ENCODE data around the gene ADH4.
A peak's percentile ranks its signal among the peaks of the same experiment; 100 is the strongest.
"Not testable (repeated sequence)": the region's sequence is repeated elsewhere in the genome, so short reads cannot be mapped to it uniquely, and the experiment has no call there.

The ADH4 gene

GRCh38 chr4:99090481-99091215 is 53.4 kb downstream of the ADH4 start:
- no peak for DNase-seq (ENCODE audit: low spot score)
- Histone ChIP-seq H3K4me3 (no peak overlapping the region), H3K27ac (peak overlapping the region in 1 of 2 donors; percentile 9)
- TF ChIP-seq, protein P1, sequence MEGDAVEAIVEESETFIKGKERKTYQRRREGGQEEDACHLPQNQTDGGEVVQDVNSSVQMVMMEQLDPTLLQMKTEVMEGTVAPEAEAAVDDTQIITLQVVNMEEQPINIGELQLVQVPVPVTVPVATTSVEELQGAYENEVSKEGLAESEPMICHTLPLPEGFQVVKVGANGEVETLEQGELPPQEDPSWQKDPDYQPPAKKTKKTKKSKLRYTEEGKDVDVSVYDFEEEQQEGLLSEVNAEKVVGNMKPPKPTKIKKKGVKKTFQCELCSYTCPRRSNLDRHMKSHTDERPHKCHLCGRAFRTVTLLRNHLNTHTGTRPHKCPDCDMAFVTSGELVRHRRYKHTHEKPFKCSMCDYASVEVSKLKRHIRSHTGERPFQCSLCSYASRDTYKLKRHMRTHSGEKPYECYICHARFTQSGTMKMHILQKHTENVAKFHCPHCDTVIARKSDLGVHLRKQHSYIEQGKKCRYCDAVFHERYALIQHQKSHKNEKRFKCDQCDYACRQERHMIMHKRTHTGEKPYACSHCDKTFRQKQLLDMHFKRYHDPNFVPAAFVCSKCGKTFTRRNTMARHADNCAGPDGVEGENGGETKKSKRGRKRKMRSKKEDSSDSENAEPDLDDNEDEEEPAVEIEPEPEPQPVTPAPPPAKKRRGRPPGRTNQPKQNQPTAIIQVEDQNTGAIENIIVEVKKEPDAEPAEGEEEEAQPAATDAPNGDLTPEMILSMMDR (IDR thresholded peaks at IDR 0.05) = no peak

GRCh38 chr4:99088481-99089365 is 55.4 kb downstream of the ADH4 start, which contains the start of gene ADH5:
Gene ADH5 (minus strand): TSS chr4:99088788. CDS start chr4:99088700, 88 bp downstream.
- Histone ChIP-seq H3K4me3 (peak within 1 kb of the TSS; percentile 88), H3K27ac (peak within 1 kb of the TSS; percentile 87 to 96)
- peak; percentile 93 for DNase-seq (ENCODE audit: low spot score)
- TF ChIP-seq, protein P1 (IDR thresholded peaks at IDR 0.05) = no peak

- Histone ChIP-seq H3K27ac (peak overlapping the region; percentile 87 to 96), H3K4me3 (peak overlapping the region; percentile 88)
Observed at GRCh38 chr4:99088023-99088449, 56.1 kb downstream of the ADH4 start.

DNA sequence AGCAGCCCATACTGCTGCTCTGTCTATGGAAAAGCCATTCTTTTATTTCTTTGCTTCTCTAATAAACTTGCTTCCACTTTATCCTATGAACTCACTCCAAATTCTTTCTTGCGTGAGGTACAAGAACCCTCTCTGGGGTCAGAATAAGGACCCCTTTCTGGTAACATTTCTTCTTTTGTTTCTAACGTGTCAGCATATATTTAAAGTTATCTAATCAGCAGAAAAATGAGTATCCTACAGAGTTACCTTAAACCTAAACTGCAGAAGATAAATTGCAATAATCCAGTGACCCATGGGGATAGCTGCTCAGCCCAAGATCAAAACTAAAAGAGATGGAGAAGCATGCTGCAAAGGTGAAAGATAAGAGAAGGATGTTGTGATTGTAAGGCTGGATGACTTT is 59.5 kb downstream of the ADH4 start:
- Histone ChIP-seq H3K4me3 (no peak overlapping the region), H3K27ac (no peak overlapping the region)
- no peak for DNase-seq (ENCODE audit: low spot score)
- TF ChIP-seq, protein P1 (IDR thresholded peaks at IDR 0.05) = no peak

More at GRCh38 chr4:99088023-99088449, 56.1 kb downstream of the ADH4 start:
- peak; percentile 83 for DNase-seq (ENCODE audit: low spot score)
- TF ChIP-seq, protein P1 (IDR thresholded peaks at IDR 0.05) = no peak

DNA sequence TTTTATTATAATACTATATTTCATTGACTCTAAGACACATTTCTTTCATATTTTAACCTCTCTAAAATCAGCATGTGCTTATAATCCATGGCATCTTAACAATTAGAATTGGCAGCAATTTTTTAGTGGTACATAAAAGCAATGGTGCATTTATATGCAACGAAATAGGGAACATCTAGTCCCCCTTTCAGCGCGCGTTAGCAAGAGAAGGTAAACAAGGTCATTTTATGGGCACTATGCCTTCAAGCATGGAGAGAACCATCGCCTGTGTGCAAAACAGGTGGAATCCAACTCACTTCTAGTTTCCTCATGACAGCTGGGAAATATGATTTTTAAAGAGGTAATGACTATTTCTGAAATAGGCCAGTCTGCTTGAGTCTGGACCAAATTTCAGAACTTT is 61.9 kb downstream of the ADH4 start:
- no peak overlapping the region for H3K27ac ChIP-seq
- H3K4me3 ChIP-seq = no peak overlapping the region
- TF ChIP-seq, protein P1 (IDR thresholded peaks at IDR 0.05) = no peak
- no peak for DNase-seq (ENCODE audit: low spot score)

DNA sequence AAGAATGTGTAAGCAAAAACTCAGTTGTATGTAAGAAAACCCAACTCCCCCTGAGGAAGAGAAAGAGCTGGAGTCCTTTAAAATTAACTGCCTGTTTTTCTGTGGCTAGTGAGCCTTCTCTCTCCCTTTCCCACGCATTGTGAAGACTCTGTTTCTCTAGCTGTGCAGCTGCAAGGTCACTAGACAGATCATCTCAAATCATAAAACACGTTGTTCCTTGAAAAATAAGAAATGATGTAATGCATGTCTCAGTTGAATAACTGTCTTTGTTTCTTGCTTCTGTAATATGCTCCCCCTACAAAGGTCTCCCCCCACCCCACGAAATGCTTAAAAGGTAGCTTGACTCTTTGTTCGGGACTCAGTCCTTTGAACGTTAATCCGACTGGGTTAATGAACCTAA is 63.2 kb downstream of the ADH4 start:
- not testable (repeated sequence) for DNase-seq (ENCODE audit: low spot score); H3K27ac ChIP-seq; H3K4me3 ChIP-seq

DNA sequence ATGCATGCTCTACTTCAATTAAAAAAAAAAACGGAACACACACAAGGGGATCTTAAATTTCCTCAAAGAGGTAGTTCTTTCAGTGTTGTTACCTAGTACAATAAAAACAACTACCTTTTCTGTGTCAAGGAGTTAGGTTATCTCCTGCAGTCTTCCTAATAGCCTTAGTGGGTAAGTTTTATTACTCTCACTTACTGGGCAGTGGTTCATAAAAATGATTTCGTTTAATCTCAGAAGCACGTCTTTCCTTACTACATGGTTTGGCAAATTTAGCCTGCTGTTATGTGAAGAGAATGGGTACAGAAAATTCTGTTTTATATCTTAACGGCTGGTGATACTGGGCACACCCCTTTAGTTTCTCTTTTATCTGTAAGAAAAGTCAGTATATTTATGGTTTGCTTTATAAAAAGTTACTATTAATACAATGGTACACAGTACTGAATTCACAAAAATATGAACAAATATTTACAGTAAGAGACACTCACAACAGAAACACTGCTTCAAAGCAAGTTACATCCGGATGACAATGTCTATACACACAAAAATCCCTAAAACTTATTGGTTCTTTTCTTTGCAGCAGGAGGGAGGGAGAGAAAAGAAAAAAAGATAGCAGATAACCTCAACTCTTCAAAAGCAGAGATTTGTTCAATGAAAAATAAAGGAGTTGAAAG is 64.3 kb downstream of the ADH4 start:
- Histone ChIP-seq H3K27ac (no peak overlapping the region), H3K4me3 (no peak overlapping the region)
- TF ChIP-seq, protein P1 (IDR thresholded peaks at IDR 0.05) = no peak
- no peak for DNase-seq (ENCODE audit: low spot score)

Measured in coronary artery (tissue), 2 donors.